K562 (cell line): ENCODE measurements around the gene SCMH1. TPM values are rescaled to one million over a fixed set of nuclear protein-coding genes. Genes with fewer than 3 reads are reported as not detected.

ENCODE experiments used
- BACH1 ChIP-seq: fragments of 200-800 bp; sonication (Bioruptor generic); IDR thresholded peaks from 2 replicates; pipeline ENCODE4 v1.6.1; 2016; ENCODE audit warnings: missing genetic modification characterization, missing compliant biosample characterization
- CHD4 ChIP-seq: fragments of 200-600 bp; sonication (generic); IDR thresholded peaks from 3 replicates; pipeline ENCODE4 v1.6.1; 2012; ENCODE audit warnings: low read depth, mild to moderate bottlenecking, mixed read lengths, low read length, inconsistent platforms; ENCODE audit not compliant: insufficient read depth, insufficient replicate concordance, poor library complexity, severe bottlenecking
- DACH1 ChIP-seq: fragments of 450-650 bp; IDR thresholded peaks from 2 replicates; pipeline ENCODE4 v1.6.1; 2018; ENCODE audit not compliant: partially characterized antibody
- ETV5 ChIP-seq: sonication (generic); formaldehyde crosslinking; IDR thresholded peaks from 2 replicates; pipeline ENCODE4 v1.4.0; 2020; ENCODE audit warnings: low read depth, mild to moderate bottlenecking, missing genetic modification reagents
- KLF13 ChIP-seq: fragments of 450-650 bp; IDR thresholded peaks from 2 replicates; pipeline ENCODE4 v1.6.1; 2016; ENCODE audit warnings: missing genetic modification characterization, low read depth, mild to moderate bottlenecking, missing compliant biosample characterization, moderate library complexity, borderline replicate concordance
- MAFK ChIP-seq: IDR thresholded peaks from 2 replicates; pipeline ENCODE4 v1.6.1; 2011; ENCODE audit warnings: low read length, improper control_type of control experiment
- NBN ChIP-seq: fragments of 450-650 bp; IDR thresholded peaks from 2 replicates; pipeline ENCODE4 v1.6.1; 2016; ENCODE audit warnings: low read depth, mild to moderate bottlenecking
- NCOA1 ChIP-seq: fragments of 450-650 bp; IDR thresholded peaks from 2 replicates; pipeline ENCODE4 v1.6.1; 2016; ENCODE audit warnings: low read depth
- NFRKB ChIP-seq: fragments of 450-650 bp; IDR thresholded peaks from 2 replicates; pipeline ENCODE4 v1.6.1; 2016; ENCODE audit warnings: low read depth
- PHF20 ChIP-seq: fragments of 450-650 bp; IDR thresholded peaks from 2 replicates; pipeline ENCODE4 v1.6.1; 2018; ENCODE audit not compliant: partially characterized antibody
- POLR2A ChIP-seq: fragments of 450-650 bp; conservative IDR thresholded peaks from 2 replicates; pipeline ENCODE4 v1.6.1; 2016
- SMC3 ChIP-seq: conservative IDR thresholded peaks from 2 replicates; pipeline ENCODE4 v1.6.1; 2011; ENCODE audit warnings: low read depth, low read length, improper control_type of control experiment; ENCODE audit not compliant: insufficient read depth
- ZBTB17 ChIP-seq: fragments of 450-650 bp; formaldehyde crosslinking; IDR thresholded peaks from 2 replicates; pipeline ENCODE4 v1.4.0; 2020; ENCODE audit warnings: mild to moderate bottlenecking
- ZKSCAN8 ChIP-seq: fragments of 200-800 bp; sonication (Bioruptor generic); IDR thresholded peaks from 2 replicates; pipeline ENCODE4 v1.6.1; 2016; ENCODE audit warnings: missing genetic modification characterization, missing compliant biosample characterization
- ZNF174 ChIP-seq: fragments of 250-450 bp; sonication (Bioruptor Pico); IDR thresholded peaks from 2 replicates; pipeline ENCODE4 v1.4.0; 2020; ENCODE audit warnings: mild to moderate bottlenecking
- ZNF324 ChIP-seq: fragments of 250-450 bp; sonication (Bioruptor Pico); IDR thresholded peaks from 2 replicates; pipeline ENCODE4 v1.4.0; 2020; ENCODE audit warnings: mild to moderate bottlenecking
- ZNF561 ChIP-seq: fragments of 450-650 bp; formaldehyde crosslinking; conservative IDR thresholded peaks from 2 replicates; pipeline ENCODE4 v1.4.0; 2020; ENCODE audit warnings: mild to moderate bottlenecking, moderate library complexity
- ZNF586 ChIP-seq: fragments of 450-650 bp; formaldehyde crosslinking; conservative IDR thresholded peaks from 2 replicates; pipeline ENCODE4 v1.4.0; 2020; ENCODE audit warnings: mild to moderate bottlenecking, moderate library complexity
- ZNF766 ChIP-seq: fragments of 200-800 bp; sonication (Bioruptor generic); conservative IDR thresholded peaks from 2 replicates; pipeline ENCODE4 v1.6.1; 2016; ENCODE audit warnings: missing genetic modification characterization, missing compliant biosample characterization
- polyA plus RNA-seq, 8 experiments: library from polyadenylated mRNA; depleted of rRNA in 4 of 8; stranded (reverse) in 5 of 8; unstranded in 3 of 8; fragments of >200 nt; fragmentation: Nextera tagmentation in 2 of 8; fragmentation: Illumina TruSeq in 1 of 8; extraction: Ambion mirVana in 2 of 8; extraction: Trizol in 1 of 8; gene quantifications; 2 replicates each; pipeline versions ENCODE4 v1.2.1 to v1.2.3, GENCODE V29; 2011 to 2014; ENCODE audit warnings: inconsistent platforms in 1 of 8, missing spikeins in 1 of 8
- total RNA-seq, 7 experiments: library from RNA; depleted of rRNA in 6 of 7; stranded (reverse); fragments of >200 nt in 6 of 7; fragmentation: Illumina TruSeq in 2 of 7; extraction: Trizol in 2 of 7; gene quantifications; 2 replicates each; pipeline versions ENCODE4 v1.2.1 to v1.2.3, GENCODE V29; 2011 to 2021; ENCODE audit warnings: low replicate concordance in 1 of 7
- TF ChIP-seq, protein P1 (sequence below): fragments of 450-650 bp; IDR thresholded peaks from 2 replicates; pipeline ENCODE4 v1.6.1; 2017; ENCODE audit warnings: antibody characterized with exemption, mild to moderate bottlenecking
- TF ChIP-seq, protein P2 (sequence below): sonication (generic); formaldehyde crosslinking; IDR thresholded peaks from 2 replicates; pipeline ENCODE4 v1.8.0; 2022; ENCODE audit warnings: mild to moderate bottlenecking, low read depth, missing genetic modification reagents

The SCMH1 gene
- total and polyA plus RNA-seq, 9 of the 15 experiments (the other 6 are each of a cell fraction or from before 2014, with no cell fraction given): 8.5 to 37.0 (median 26.8) TPM

DNA sequence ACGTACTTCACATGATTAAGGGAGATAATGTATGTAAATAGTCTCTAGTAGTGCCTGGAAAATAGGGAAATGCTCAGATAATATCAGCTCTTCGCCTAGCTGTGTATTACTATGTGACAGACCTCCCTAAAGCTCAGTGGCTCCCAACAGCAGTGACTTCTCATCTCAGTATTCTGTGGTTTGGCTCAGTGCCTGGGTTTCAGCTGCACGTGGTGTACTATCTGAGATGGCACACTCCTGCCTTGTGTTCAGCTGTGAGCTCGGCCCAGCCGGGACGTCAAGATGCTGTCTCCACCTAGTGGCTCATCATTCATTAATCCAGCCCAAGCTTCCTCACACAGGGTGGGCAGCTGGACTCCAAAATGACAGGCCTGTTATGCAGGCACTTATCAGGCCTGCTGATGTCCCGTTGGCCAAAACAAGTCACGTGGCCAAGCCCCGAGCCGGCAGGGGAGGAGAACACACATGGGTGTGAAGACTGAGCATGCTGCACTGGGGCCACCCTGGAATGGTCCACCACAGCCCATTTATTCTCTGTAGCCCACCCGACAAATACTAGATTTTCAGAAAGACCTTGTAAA, 238.4 kb downstream of the SCMH1 start (continued):
- TF ChIP-seq, protein P1, sequence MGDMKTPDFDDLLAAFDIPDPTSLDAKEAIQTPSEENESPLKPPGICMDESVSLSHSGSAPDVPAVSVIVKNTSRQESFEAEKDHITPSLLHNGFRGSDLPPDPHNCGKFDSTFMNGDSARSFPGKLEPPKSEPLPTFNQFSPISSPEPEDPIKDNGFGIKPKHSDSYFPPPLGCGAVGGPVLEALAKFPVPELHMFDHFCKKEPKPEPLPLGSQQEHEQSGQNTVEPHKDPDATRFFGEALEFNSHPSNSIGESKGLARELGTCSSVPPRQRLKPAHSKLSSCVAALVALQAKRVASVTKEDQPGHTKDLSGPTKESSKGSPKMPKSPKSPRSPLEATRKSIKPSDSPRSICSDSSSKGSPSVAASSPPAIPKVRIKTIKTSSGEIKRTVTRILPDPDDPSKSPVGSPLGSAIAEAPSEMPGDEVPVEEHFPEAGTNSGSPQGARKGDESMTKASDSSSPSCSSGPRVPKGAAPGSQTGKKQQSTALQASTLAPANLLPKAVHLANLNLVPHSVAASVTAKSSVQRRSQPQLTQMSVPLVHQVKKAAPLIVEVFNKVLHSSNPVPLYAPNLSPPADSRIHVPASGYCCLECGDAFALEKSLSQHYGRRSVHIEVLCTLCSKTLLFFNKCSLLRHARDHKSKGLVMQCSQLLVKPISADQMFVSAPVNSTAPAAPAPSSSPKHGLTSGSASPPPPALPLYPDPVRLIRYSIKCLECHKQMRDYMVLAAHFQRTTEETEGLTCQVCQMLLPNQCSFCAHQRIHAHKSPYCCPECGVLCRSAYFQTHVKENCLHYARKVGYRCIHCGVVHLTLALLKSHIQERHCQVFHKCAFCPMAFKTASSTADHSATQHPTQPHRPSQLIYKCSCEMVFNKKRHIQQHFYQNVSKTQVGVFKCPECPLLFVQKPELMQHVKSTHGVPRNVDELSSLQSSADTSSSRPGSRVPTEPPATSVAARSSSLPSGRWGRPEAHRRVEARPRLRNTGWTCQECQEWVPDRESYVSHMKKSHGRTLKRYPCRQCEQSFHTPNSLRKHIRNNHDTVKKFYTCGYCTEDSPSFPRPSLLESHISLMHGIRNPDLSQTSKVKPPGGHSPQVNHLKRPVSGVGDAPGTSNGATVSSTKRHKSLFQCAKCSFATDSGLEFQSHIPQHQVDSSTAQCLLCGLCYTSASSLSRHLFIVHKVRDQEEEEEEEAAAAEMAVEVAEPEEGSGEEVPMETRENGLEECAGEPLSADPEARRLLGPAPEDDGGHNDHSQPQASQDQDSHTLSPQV: peak; percentile 90
- TF ChIP-seq POLR2A: no peak
- 0 out of 2 replicates have a peak, but pooled peaks have one; percentile 11 for TF ChIP-seq KLF13
- peak; percentile 85 for TF ChIP-seq ZNF766 (CRISPR knock-in tag)
- no peak for TF ChIP-seq ZNF561 (CRISPR knock-in tag)
- no peak for TF ChIP-seq CHD4
- peak; percentile 99 for TF ChIP-seq NBN
- peak; percentile 99 for TF ChIP-seq DACH1
- TF ChIP-seq ZNF586: no peak
- peak; percentile 60; the same call in 1 of the 2 replicates for TF ChIP-seq BACH1 (tag)
- TF ChIP-seq ZNF174 (CRISPR knock-in tag): no peak
- no peak for TF ChIP-seq MAFK
- TF ChIP-seq ZKSCAN8 (CRISPR knock-in tag): peak; percentile 53; the same call in 1 of the 2 replicates
- no peak for TF ChIP-seq NFRKB
- TF ChIP-seq PHF20: no peak
- no peak; the same call in 1 of the 2 replicates for TF ChIP-seq ZBTB17 (CRISPR knock-in tag)
- peak; percentile 76 for TF ChIP-seq NCOA1
- TF ChIP-seq, protein P2, sequence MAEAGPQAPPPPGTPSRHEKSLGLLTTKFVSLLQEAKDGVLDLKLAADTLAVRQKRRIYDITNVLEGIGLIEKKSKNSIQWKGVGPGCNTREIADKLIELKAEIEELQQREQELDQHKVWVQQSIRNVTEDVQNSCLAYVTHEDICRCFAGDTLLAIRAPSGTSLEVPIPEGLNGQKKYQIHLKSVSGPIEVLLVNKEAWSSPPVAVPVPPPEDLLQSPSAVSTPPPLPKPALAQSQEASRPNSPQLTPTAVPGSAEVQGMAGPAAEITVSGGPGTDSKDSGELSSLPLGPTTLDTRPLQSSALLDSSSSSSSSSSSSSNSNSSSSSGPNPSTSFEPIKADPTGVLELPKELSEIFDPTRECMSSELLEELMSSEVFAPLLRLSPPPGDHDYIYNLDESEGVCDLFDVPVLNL (CRISPR knock-in tag): no peak
- 0 out of 2 replicates have a peak, but pooled peaks have one; percentile 51 for TF ChIP-seq SMC3
- TF ChIP-seq ETV5: peak; percentile 47; the same call in 1 of the 2 replicates
- no peak for TF ChIP-seq ZNF324 (CRISPR knock-in tag)
